GM18498 (cell line): ENCODE data around the gene CACNA1C.

Source experiments
- ATAC-seq: cut with Tn5 transposase; IDR thresholded peaks from one replicate; pipeline ENCODE4 v1.9.1; 2021; ENCODE audit warnings: mild to moderate bottlenecking, moderate library complexity; ENCODE audit not compliant: unreplicated experiment

CACNA1C gene

DNA sequence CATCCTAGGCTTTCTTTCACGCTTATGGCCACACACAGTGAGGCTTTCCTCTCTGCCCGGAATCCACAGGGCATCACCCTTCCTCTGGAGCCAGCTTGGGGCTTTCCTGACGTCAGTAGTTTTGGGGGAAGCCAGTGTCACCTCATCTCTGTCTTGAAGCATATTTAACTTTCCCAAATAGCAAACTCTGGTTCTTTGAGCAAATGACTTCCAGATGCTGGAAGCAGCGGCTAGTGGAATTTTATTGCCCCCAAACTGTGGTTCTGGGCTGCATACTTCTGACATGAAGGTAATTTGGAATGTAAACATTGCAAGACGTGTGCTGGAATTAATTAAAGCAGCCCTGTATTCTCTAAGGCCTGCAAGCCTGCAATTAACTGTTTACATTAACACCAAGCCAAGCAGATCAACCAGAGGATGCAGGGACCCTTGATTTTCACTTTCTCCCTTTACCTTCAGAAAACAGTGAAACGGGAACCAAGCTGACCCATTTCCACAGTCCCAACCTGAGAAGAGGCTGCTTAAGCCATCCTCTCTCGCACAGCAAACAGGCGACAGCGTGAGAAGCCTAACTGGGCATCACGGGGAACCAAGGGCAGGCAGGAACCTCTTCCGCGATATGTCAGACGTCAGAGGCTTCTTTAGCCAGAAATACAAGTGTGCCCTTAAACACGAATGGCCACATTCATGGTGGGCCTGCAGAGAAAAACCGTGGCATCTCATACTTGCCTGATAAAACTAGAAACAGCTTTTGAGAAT, 258.4 kb downstream of the CACNA1C start:
- no peak for ATAC-seq

DNA sequence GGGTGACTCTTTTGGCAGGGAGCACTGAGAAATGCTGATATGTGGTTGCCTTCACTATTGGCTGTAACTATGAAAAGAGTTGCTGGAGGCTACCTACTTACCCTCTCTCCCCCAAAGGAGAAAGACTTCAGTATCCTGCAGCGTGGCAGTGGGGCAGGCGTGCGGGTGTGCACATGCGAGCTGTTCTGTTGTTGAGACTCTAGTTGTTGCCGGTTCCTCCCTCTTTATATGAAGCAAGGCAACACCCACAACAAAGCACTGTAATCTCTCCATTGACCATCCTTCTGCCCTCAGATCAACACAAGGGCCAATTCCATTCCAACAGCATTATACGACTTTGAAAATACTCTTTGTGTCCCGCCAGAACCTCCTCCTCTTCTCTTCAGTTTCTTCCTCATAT, 259.4 kb downstream of the CACNA1C start:
- no peak for ATAC-seq

- ATAC-seq = no peak
These were observed 260.0 kb downstream of the CACNA1C start for GRCh38 chr12:2312770-2313169.

DNA sequence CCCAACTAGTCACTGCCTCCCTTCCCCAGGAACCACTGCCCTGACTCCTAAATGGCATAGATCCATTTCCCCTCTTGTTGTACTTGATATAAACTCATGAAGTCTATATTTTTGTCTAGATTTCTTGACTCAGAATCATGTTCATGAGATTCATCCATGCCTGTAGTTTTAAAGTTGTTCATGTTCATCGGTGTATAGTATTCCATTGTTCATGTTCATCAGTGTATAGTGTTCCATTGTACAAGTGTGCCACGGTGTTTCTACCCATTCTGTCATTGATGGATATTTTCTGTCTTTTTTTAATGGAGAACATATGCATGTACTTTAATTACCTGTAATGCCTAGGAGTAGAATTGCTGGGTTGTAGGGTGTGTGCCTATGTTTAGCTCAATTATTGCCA, 261.7 kb downstream of the CACNA1C start:
- ATAC-seq = no peak

DNA sequence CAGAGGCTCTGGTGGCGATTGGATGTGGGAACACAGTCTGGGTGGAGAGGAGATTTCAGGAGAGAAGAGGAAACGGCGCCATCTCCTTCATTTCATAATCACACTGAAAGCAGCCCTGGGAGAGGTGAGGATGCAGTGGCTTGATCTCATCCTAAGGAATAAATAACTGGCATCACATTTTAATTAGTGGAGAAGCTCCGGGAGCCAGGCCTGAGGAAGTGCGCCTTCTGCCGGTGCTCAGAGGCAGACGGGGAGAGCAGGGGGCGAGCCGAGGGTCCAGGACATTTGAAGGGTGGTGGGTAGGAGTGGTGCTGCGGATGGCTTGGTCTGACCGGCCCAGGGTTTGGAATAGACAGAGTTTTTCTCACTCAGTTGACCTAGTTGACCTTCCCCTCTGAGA, 265.0 kb downstream of the CACNA1C start:
- ATAC-seq = no peak

DNA sequence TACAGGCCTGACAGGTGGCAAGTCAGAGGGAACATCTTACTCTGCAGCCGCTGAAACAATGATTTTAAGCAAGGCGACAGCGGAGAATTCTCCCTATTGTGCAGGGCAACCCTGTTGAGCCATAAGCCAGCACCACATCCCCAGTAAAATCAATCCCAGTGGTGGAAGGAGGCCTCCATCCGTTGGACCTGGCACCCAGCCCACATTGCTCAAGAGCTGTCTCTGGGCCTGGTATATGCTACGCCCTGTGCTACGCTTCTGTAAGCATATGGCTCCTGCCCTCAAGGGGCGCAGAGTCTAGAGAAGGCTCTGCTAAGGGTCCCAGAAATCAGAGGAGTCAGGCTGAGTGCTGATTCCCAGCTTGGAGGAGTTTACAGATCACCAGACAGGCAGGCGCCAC, 265.5 kb downstream of the CACNA1C start:
- no peak for ATAC-seq

- ATAC-seq = no peak
These were observed 266.3 kb downstream of the CACNA1C start for GRCh38 chr12:2319136-2319535.

GRCh38 chr12:2319737-2320506, 267.1 kb downstream of the CACNA1C start:
- ATAC-seq = no peak

GRCh38 chr12:2320841-2321240, 268.1 kb downstream of the CACNA1C start:
- ATAC-seq = no peak

DNA sequence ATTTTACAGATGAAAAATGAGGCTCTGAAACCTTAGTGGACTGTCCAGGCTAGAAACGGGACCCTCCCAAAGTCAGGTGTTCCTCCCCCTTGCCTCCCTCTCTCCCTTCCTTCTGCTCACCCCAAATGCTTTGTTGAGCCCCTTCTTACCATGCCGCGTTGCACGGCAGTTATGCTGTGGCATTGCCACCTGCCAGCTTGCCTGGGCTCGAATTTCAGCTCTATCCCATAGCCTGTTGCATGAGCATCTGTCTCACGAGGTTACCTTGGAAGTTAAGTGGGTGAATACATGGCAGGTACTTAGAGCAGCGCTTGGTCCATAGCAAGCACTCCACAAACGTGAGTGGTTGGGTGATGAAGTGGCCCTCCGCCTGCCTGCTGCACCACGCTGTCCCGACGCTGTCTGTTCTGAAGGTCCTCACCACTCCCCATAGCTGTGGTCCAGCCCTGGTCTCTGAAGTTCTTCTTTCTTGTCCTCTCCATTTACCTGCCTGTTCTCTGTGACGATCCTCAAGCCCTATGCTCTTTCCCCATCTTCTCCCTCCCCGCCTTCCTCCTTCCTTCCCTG, 269.9 kb downstream of the CACNA1C start:
- no peak for ATAC-seq

GRCh38 chr12:2323532-2324255, 270.9 kb downstream of the CACNA1C start:
- ATAC-seq = no peak

- ATAC-seq = no peak
These were observed 271.6 kb downstream of the CACNA1C start for GRCh38 chr12:2324387-2324786.

DNA sequence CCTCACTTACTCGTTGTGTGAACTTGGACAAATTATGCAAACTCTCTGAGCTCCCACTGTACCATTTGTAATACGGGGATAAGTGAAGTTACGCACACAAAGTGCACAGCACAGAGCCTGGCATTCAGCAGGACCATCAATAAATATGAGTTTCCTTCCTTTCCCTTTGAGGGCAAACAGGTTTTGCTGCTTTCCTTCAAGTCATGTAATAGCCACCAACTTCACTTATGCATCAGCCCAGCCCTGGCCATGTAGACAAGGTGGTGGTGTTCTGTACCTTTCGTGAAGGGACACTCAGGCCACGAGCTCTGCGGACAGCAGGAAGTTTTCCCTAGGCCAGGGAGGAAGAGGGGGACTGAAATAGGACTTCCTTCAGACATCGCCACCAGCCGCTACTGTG, 272.7 kb downstream of the CACNA1C start:
- no peak for ATAC-seq

- ATAC-seq = no peak
These were observed 273.7 kb downstream of the CACNA1C start for GRCh38 chr12:2326470-2326869.

- ATAC-seq = no peak
These were observed 275.9 kb downstream of the CACNA1C start for GRCh38 chr12:2328661-2329060.

GRCh38 chr12:2329661-2330210, 276.9 kb downstream of the CACNA1C start:
- no peak for ATAC-seq

- ATAC-seq = no peak
These were observed 279.4 kb downstream of the CACNA1C start for GRCh38 chr12:2332236-2332635.

DNA sequence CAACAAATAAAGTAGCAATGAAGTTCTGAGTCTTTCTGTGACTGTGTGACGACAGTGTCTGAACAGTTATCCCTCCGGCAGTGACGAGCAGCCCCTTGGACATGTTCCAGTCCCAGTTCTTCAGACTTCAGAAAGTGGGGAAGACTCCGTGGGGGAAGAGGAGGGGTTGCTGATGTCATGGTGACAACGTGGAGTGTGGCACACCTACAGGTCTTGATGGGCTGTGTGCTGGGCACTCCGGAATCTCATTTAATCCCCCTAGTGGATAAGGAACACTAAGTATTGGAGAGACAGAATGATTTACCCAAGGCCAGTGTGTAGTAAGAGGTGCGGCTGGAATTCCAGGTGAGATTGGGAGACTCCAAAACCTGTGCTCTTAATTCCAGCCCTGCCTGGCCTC, 280.2 kb downstream of the CACNA1C start:
- ATAC-seq = no peak

GRCh38 chr12:2333491-2334195, 280.9 kb downstream of the CACNA1C start:
- no peak for ATAC-seq

GRCh38 chr12:2334271-2334670, 281.5 kb downstream of the CACNA1C start:
- no peak for ATAC-seq
